Measurements from ENCODE around the gene MFAP3.

Gene MFAP3

GRCh38 chr5:154092356-154093141 lies 53.8 kb downstream of the MFAP3 start:
- DNase-seq (ENCODE audit: low spot score), result no peak

GRCh38 chr5:154093142-154093532 lies 54.4 kb downstream of the MFAP3 start:
- DNase-seq (ENCODE audit: low spot score), result no peak

DNA sequence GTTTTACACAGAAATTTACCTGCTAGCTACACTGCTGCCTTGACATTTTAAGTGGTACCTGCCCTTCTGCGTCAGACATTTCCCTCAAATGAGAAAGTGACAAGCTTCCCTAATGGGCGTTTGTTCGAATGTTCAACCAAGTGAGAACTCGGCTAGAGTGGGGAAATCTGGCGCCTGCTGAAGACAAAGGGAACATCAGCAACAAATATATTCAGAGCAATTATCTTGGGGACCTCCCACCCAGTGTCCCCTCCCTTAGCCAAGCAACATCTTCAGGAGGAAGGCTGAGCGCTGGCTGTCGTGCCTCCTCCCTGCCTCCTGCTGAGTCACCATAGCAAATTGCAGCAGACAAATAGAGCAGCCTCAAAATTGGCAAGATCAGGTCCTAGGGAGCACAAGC lies 57.1 kb downstream of the MFAP3 start:
- no peak for DNase-seq (ENCODE audit: low spot score)

DNA sequence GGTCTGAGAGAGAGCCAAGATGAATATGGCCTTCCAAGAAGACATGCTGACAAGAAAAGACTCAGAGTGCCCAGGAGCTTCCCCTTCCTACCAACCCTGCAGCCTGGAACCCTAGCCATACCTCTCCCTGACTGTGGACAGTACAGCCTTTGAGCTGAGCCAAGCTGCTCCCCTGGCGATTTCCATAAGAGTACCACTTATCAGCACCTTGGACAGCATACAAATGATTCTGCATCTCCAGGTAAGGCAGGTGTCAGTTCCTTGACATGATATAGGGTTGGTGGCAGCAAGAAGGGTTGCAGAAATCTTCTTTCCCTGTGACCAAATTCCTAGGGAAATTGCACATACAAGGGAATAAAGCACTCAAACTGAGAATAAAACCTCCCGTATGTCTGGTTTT lies 58.3 kb downstream of the MFAP3 start:
- DNase-seq (ENCODE audit: low spot score), result no peak

DNA sequence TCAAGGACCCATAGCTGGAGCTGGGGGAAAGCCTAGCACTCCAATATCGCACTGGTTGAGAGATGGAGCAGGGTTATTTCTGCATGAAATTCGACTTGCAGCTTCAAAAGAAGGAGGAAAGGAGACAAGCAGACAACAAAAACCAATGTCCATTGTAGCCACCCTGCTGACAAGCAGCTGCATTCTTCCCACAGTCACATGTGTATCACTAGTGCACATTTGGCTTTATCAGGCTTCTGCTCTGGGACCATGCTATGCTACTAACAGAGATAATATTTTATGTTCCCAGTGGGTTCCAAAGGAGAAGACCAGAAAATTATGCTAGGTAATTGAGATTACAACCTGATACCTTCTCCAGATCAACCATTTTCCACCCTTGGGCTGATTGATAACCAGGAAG lies 59.7 kb downstream of the MFAP3 start:
- DNase-seq (ENCODE audit: low spot score), result no peak

DNA sequence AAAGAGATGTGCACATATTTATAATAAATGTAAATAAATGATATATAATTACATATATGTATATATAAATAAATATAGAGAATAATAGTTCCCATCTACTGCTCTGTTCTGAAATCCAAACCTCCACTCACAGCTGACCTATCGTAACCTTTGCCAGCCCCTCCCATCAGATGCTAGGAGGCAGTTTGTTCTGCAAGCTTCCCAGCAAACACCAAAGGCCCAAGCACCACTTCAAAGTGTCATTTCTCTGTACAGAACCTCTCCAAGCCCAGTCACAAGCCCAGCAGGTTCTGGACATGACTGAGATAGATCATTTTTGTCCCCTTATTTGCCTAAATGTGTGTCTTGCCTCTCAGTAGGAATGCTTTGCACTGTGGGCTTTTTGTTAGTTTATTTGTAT lies 62.4 kb downstream of the MFAP3 start:
- DNase-seq (ENCODE audit: low spot score), result no peak

- no peak for DNase-seq (ENCODE audit: low spot score)
Measured at GRCh38 chr5:154103233-154103632, 64.5 kb downstream of the MFAP3 start.
